ENCODE data around the gene CCK. TPM values are rescaled to one million over a fixed set of nuclear protein-coding genes. Genes with fewer than 3 reads are reported as not detected.

CCK gene
- total RNA-seq = not detected in 2 replicates

- H3K4me3 ChIP-seq (ENCODE audit: low read depth, low read length) = no peak within 1 kb of the TSS
- no peak for TF ChIP-seq CTCF (IDR thresholded peaks at IDR 0.05; ENCODE audit: insufficient read depth, low read depth, low read length)
- no peak for DNase-seq (ENCODE audit: low read depth)
These were observed at the start of gene CCK for GRCh38 chr3:42266085-42266484. TSS of gene CCK (minus strand) at chr3:42266185. CDS start at chr3:42263630, 2,555 bp downstream.

- H3K4me3 ChIP-seq (ENCODE audit: low read depth, low read length) = no peak overlapping the region
- no peak for TF ChIP-seq CTCF (IDR thresholded peaks at IDR 0.05; ENCODE audit: insufficient read depth, low read depth, low read length)
- no peak for DNase-seq (ENCODE audit: low read depth)
These were observed 48.4 kb upstream of the CCK start for GRCh38 chr3:42314411-42314810.

GRCh38 chr3:42308651-42309050 is 42.7 kb upstream of the CCK start:
- no peak for DNase-seq (ENCODE audit: low read depth)
- H3K4me3 ChIP-seq (ENCODE audit: low read depth, low read length) = no peak overlapping the region
- TF ChIP-seq CTCF (IDR thresholded peaks at IDR 0.05; ENCODE audit: insufficient read depth, low read depth, low read length) = no peak

GRCh38 chr3:42306499-42306898 is 40.5 kb upstream of the CCK start:
- DNase-seq (ENCODE audit: low read depth) = no peak
- no peak for TF ChIP-seq CTCF (IDR thresholded peaks at IDR 0.05; ENCODE audit: insufficient read depth, low read depth, low read length)
- no peak overlapping the region for H3K4me3 ChIP-seq (ENCODE audit: low read depth, low read length)

GRCh38 chr3:42302924-42303634 is 37.1 kb upstream of the CCK start:
- TF ChIP-seq CTCF (IDR thresholded peaks at IDR 0.05; ENCODE audit: insufficient read depth, low read depth, low read length) = no peak
- no peak overlapping the region for H3K4me3 ChIP-seq (ENCODE audit: low read depth, low read length)
- no peak for DNase-seq (ENCODE audit: low read depth)

- no peak for TF ChIP-seq CTCF (IDR thresholded peaks at IDR 0.05; ENCODE audit: insufficient read depth, low read depth, low read length)
- H3K4me3 ChIP-seq (ENCODE audit: low read depth, low read length) = no peak overlapping the region
- DNase-seq (ENCODE audit: low read depth) = no peak
These were observed 35.6 kb upstream of the CCK start for GRCh38 chr3:42301446-42302175.

Measured in fibroblast of villous mesenchyme (primary cell).